Measurements from ENCODE around the gene BMP10.
A peak's percentile ranks its signal among the peaks of the same experiment; 100 is the strongest.

BMP10 gene, protein sequence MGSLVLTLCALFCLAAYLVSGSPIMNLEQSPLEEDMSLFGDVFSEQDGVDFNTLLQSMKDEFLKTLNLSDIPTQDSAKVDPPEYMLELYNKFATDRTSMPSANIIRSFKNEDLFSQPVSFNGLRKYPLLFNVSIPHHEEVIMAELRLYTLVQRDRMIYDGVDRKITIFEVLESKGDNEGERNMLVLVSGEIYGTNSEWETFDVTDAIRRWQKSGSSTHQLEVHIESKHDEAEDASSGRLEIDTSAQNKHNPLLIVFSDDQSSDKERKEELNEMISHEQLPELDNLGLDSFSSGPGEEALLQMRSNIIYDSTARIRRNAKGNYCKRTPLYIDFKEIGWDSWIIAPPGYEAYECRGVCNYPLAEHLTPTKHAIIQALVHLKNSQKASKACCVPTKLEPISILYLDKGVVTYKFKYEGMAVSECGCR

DNA sequence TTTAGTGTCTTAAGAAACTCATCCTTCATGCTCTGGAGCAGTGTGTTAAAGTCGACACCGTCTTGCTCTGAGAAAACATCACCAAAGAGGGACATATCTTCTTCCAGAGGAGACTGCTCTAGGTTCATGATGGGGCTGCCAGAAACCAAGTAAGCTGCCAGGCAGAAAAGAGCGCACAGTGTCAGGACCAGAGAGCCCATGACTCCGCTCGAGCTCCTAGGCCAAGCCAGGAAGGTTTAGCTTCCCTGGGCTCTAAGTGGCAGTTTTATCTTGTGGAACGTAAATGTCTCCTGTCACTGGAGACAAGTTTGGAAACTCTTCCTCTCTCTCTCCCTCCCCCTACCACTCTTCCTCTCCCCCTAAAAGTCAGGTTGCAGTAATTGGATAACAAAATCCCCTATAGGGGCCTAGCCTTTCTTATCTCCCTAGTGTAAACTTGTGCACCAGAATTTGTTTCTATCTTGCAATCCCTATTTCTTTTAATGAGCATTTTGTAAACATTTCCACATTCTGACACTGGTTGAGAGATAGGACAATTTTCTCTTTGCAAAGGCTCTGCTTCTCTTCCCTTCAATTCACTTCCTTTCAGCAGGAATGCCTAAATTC lies at the start of gene BMP10:
Gene BMP10 (minus strand): TSS at position 239 of the 606 bp plus-strand sequence. CDS start 39 bp downstream, at position 200.
- DNase-seq (ENCODE audit: low read depth in 2 of 2) = no peak

DNA sequence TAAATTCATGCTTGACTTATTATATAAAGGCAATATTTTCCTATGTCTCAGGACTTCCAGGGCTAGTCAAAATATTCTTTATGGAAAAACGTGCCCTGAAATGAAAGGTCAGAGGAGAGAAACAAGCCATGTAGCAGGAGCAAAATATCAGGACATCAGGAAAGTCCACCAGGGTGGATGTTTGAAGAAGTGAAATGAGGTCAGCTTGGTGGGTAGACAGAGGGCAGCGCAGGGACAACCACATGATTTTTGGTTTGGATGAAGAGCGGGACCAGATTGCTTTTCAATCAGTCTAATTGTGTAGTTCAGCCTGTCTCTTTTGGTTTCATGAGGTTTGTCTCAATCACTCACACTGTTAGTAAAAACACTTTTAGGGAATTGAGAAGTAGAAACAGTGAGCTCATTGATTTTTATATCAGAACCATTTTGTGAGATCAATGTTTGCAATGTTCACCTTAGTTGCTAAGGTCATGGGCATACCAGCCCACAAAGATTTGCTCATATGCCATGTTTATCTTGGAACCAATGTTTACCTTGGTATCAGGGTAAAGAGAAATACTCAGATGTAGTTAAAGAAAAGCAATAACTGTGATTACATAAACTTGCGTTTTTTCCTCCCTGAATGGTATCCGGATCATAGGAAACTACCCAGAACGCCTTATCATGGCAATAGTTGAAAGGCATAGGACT lies 49.4 kb upstream of the BMP10 start:
- no peak for DNase-seq (ENCODE audit: low read depth in 2 of 2)

DNA sequence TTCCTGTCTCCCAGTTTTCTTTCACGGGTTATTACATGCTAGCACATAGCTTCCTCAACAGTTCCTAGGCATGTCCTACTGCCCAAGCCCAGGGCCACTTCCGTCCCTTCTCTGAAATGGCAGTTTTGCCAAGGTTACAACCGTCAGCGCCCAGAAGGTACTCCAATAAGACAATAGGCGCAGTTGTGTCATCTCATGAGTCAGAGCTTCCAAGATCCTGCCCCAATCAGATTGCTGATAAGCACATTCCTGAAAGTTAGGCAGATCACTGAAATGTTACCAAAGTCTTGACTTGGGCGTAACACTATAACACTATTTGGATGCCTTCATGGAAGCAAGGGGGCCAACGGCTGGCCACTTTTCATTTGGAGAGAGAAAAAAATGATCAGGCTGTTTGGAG lies 47.3 kb upstream of the BMP10 start:
- DNase-seq (ENCODE audit: low read depth in 2 of 2) = no peak

DNA sequence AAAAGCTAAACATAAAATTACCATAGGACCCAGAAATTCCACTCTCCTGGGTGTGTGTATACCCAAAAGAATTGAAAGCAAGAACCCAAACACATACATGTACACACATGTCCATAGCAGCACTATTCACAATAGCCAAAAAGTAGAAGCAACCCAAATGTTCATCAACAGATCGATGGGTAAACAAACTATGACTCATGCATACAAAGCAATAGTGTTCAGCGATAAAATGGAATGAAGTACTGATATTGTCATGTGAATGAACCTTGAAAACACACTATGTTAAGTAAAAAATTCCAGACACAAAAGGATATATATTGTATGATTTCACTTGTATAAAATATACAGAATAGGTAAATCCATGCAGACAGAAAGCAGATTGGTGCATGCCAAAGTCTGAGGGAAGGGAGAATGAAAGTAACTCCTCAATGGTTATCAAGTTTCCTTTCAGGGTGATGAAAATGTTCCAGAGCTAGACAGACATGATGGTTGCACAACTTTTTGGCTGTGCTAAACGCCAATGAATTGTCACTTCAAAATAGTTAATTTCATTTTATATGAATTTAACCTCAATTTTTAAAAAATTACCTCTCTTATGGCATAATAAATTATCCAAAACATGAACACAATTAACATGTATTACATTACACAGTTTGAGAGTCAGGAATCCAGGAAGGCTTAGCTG lies 46.0 kb upstream of the BMP10 start:
- DNase-seq (ENCODE audit: low read depth in 2 of 2) = no peak

DNA sequence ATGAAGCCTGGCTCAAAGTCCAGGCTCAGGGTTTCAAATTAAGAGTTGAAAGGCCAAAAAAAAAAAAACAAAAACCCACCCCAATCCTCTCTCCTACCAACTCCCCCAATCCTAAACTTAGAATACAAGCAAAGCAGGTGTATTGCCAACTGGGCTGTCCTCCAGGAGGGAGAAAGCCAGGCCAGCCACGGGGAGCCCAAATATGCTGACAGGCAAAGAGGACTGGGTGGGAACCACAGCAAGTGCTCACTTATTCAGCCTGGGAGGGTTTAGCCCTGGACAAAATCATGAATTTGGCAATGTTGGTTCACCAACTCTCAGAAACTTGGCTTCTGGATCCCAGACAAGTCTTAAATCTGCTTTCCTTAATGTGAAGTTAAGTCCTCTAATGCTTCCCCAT lies 45.0 kb upstream of the BMP10 start:
- no peak for DNase-seq (ENCODE audit: low read depth in 2 of 2)

DNA sequence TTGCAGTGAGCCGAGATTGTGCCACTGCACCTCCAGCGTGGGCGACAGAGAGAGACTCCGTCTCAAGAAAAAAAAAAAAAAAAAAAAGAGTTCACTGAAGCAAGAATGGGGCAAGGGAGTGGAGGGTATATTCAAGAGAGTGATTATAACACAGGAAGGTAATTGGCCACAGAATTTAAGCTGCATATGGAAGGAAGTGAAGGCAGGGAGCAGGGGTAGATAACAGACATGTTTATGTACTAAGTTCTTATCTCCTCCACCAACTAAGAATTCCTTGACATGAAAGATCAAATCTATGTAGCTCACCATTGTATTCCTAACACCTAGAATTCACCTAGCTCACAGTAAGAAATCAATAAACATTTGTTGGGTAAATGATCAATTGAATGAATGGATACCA lies 44.2 kb upstream of the BMP10 start:
- DNase-seq (ENCODE audit: low read depth in 2 of 2) = no peak

DNA sequence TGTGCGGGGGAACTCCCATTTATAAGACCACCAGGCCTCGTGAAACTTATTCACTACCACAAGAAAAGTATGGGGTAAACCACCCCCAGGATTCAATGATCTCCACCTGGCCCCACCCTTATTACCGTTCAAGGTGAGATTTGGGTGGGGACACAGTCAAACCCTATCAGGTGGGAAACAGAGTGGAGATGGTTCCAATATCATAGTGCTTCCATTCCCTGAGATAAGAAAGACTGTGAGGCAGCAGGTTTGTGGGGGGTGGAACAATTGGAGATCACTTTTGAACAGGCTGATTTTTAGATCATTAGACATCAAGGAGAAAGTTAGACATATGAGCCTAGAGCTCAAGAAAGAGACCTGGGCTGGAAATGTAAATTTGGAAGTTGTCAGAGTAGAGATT lies 42.2 kb upstream of the BMP10 start:
- DNase-seq (ENCODE audit: low read depth in 2 of 2) = no peak

DNA sequence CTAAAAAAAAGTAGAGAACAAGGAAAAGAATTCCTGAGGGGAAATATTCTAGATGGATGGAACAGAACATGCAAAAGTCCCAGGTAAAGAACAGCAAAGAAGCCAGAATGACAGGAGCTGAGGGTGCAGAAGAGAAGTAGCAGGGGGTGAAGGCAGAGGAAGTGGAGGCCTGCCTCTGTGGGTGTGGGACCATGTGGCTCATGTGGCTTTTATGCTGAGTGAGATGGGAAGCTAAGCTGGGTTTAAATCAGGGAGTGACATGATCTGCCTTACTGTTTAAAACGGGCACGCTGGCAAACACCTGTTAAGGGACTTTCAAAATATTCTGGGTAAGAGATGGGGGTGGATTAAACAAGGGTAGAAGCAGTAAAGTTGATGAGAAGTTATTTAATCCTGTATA lies 41.5 kb upstream of the BMP10 start:
- DNase-seq (ENCODE audit: low read depth in 2 of 2) = peak in 1 of 2 donors; percentile 31

DNA sequence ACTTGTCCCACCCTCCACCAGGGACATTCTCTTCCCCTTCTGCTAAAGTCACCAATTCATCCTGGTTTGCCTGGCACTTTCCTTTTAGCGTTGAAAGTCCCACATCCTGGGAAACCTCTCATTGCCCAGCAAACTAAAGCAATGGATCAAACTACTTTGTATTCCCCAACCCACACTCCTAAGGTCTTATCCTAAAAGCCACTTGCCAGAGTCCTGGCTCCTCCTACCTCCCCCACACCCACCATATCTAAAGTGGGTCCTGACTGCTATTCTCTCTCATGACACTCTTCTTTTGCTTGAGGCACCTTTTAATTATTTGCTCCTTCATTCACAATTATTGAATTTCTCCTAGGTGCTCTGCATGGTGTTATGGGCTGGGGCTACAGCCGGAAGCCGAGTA lies 40.9 kb upstream of the BMP10 start:
- DNase-seq (ENCODE audit: low read depth in 2 of 2) = no peak

DNA sequence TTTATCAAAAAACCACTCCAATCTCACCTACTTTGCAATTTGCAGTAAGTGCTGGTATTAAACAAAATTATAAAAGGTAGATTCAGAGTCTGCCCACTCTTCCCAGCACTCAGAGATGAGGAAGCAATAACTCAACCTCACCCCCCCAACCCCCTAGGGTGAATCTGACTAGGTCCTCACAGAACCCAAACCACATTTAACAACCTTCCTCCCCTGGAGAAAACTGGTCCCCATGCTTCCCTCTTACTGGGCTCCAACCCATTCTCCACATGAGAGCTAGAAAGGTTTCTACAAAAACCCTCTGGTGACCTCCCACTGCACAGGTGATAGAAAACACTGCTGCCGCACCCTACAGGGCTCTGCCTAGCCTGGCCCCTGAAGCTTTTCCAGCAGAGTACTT lies 40.5 kb upstream of the BMP10 start:
- no peak for DNase-seq (ENCODE audit: low read depth in 2 of 2)

DNA sequence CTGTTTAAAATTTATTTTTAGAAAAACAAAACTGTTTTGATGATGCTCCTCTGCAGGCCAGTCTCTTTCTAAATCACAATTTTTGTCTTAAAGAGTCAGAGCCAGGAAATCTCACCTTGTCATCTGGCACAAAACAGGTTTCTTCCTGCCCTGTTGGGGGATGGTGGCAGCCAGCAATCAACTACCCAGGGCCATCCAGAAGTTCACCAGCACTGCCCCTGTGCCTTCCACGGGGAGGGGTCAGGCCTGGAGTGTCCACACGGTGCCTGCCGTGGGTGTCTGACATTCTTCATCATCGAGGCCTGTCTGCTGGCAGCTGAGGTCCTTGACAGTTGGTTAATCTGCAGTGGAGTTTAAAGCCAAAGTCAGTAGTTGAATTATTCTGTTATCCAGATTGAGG lies 40.0 kb upstream of the BMP10 start:
- no peak for DNase-seq (ENCODE audit: low read depth in 2 of 2)

DNA sequence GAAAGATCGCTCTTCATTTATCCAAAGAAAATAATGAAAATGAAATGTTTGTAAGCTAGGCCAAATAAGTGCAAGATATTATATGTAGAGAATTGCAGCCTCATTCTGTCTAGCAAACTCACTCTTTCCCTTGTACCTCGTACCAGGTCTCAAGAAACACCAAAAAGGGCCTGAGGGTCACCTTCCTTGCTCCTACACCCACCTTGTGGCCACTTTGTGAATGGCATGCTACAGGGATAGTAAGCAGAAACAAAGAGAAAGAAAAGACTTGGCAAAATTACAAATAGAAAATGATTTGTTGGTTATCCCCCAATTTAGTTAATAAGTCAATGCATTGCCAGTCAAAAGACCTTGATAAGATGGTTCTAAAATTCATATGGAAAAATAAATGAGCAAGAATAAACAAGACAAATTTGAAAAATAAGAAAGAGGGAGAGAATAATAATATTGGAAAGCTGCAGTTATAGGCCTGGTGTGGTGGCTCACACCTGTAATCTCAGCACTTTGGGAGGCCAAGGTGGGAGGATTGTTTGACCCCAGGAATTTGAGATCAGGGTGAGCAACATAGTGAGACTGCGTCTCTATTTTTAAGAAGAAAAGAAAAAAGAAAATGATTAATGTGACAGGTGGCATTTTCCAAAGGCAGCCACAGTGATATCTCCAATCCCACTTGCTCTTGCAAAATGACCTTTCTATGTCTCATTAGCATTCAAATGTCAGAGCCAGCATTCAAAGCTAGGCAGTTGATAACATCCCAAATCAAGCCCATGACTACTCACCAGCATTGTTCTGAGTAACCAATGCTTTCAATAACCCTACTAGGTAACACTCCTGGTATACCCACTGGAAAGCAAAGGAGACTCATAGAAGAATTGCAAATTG lies 38.8 kb upstream of the BMP10 start:
- DNase-seq (ENCODE audit: low read depth in 2 of 2) = peak; percentile 57

DNA sequence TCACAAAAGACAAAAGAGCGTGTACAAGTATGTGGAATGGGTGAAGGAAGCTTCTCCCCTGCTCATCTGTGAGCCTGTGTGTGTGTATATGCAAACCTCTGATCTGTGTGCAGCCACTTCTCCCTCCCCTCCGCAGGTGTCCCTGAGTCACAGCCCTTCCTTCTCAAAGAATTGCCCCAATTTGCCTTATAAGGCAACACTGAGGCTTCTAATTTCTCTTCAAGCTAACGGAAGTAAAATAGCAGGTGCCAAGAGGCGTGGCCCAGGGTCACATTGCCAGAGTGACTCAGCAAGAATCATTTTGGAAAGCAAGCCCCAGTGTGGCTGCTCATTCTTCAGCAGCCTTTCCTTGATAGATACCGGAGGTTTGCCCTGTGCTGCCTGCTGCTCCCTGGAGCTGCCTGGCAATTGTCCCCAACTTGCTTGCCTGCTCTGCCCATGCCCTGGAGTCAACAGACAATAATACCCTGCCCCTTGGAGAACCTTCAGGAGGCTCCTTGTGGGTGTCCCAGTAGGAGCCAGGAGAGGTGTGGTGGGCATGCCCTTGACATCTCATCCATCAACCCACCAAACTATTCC lies 37.3 kb upstream of the BMP10 start:
- DNase-seq (ENCODE audit: low read depth in 2 of 2) = peak; percentile 62 to 83

DNA sequence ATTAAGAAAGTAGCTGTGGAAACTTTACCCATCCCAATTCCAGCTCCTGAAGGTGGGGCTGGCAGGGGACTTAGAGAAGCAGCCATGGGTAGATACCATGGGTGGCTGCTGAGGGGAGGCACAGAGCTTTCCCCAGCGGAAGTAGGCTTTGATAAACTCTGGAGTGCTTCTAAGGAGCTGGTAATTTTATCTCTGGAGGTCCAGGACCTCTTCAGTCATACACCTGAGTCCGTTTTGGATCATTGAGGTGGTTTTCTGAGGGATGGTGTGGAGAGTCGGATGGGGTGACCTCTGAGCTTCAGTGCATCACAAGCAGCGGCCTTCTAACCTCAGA lies 36.7 kb upstream of the BMP10 start:
- DNase-seq (ENCODE audit: low read depth in 2 of 2) = no peak

DNA sequence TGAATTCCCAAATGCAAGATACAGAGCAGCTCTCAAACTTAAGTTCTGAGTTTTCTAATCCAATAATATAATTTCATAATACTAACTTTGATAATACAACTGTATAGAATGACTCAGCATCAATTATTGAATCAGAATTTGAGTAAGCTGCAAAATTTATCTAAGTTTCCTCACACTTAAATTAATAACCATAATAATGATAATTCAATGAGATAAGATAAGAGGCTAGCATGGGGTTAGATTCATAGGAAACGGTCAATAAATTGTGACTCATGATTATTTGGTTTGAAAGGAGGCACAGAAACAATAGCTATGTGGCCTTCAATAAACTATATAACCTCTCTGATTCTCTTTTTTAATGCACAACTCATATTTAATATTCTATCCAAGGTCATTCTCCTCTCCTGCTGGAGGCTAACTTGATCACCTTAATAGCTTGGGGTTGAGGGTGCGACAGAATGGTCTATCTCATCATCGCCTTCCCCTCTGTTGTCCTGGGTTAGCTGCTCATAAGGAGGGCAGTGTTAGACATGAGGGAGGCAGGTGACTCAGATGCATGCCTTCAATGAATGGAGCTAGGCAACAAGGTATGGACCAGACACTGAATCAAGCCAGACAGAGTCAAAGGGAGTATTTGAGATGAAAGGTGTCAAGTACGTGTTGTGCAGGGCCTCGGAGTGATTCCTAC lies 36.2 kb upstream of the BMP10 start:
- no peak for DNase-seq (ENCODE audit: low read depth in 2 of 2)

DNA sequence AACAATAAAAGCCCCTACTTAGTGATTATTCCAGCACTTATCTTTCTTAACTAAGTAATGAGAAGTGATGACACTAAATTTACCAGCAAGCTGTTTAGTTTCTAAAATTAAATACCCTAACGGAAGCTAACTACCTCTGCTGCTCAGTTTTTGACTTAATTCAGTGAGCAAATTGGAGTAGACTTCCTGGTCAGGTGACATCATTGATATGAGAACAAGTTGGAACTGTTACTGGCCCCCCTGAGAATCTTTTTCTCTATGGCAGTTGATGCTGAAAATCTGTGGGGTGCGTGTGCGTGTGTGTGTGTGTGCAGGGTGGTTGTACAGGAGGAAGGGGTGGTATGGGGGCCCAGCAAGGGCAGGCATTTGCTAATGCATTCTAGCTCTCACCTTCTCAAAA lies 35.5 kb upstream of the BMP10 start:
- DNase-seq (ENCODE audit: low read depth in 2 of 2) = no peak

DNA sequence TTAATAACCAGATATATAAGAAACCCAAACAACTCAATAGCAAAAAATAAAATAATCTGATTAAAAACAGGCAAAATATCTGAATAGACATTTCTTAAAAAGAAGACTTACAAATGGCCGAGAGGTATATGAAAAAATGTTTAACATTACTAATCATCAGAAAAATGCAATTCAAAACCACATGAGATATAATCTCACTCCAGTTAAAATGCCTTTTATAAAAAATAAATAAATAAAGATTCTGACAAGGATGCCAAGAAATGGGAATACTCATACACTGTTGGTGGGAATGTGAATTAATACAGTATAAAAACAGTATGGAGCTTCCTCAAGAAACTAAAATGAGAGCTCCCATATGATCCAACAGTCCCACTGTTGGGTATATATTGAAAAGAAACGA lies 33.9 kb upstream of the BMP10 start:
- DNase-seq (ENCODE audit: low read depth in 2 of 2) = no peak

DNA sequence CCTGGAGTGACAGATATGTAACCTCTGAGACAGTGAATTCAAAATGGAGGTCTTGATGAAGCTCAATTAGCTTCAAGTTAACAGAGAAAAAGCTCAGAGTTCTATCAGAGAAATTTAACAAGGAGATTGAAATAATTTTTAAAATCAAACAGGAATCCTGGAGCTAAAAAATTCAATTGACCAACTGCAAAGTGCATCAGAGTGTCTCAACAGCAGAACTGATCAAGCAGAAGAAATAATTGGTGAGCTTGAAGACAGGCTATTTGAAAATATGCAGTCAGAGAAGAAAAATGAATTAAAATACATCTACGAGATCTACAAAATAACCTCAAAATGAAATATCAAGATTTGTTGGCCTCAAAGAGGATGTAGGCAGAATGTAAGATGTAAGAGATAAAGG lies 30.4 kb upstream of the BMP10 start:
- no peak for DNase-seq (ENCODE audit: low read depth in 2 of 2)

DNA sequence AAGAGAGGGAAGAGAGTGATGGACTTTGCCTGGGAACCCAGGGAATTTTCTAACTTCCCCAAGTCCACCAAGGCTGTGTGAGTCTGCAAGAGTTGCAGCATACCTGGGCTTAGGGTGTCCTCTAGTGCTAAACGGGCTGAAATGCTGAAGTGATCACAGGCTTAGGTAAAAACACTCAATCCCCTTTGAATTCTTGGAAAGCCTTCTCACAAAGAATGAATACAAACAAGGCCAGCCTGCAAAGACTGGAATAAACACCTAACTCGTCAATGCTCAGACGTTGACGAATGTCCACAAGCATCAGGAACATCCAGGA lies 30.0 kb upstream of the BMP10 start:
- DNase-seq (ENCODE audit: low read depth in 2 of 2) = no peak

DNA sequence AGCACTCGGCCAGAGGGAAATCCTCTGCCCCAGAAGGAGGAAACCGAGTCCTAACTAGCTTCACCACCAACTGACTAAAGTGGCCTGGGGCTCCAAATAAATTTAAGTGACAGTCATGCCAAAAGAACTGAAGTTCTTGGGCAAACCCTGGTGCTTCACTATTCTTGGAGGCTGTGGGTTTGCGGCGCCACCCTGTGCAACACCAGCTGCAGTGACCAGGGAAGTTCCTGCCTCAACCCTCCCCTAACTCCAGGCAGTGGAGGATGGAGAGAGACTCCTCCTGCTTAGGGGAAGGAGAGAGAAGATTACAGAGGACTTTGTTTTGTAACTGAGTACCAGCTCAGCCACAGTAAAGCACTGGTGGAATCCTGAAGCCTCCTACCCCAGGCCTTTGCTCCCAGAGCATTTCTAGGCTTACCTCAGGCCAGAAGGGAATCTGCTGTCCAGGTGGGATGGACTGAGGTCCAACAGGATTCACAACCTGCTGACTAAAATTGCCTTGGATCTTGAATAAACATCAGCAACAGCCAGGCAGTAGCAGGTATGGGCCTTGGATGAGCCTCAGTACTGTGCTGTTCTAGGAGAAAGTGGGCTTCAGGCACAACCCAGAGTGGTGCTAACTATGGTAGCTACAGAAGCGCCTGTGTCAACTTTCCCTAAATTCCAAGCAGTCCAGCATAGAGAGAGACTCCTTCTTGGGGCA lies 29.4 kb upstream of the BMP10 start:
- no peak for DNase-seq (ENCODE audit: low read depth in 2 of 2)

All from activated CD8-positive, alpha-beta memory T cell treated with anti-CD3 and anti-CD28 coated beads for 4 hours (primary cell).